NCI-H1436 (cell line): ENCODE measurements around the gene PCIF1.
"Not testable (repeated sequence)": the region's sequence is repeated elsewhere in the genome, so short reads cannot be mapped to it uniquely, and the experiment has no call there.

Source experiments
- DNase-seq: peaks from one replicate; lab custom pipeline; 2025; lab: John Stamatoyannopoulos, UW

Gene PCIF1

DNA sequence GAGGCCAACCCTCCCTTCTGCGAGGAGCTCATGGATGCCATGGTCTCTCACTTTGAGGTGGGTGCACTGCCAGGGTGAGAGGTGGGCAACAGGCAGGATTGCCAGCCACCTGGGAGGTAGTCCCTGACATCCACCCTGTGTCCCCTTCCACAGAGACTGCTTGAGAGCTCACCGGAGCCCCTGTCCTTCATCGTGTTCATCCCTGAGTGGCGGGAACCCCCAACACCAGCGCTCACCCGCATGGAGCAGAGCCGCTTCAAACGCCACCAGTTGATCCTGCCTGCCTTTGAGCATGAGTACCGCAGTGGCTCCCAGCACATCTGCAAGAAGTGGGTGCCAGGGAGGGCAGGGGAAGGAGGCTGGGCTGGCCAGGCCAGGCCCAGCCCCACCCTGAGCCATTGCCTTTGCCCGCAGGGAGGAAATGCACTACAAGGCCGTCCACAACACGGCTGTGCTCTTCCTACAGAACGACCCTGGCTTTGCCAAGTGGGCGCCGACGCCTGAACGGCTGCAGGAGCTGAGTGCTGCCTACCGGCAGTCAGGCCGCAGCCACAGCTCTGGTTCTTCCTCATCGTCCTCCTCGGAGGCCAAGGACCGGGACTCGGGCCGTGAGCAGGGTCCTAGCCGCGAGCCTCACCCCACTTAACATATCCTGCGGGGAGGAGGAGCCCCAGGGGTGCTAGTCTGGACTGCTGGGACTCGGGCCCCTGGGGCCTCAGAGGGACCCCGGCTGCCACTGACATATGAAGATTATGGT, 12.8 kb downstream of the PCIF1 start:
- no peak for DNase-seq

DNA sequence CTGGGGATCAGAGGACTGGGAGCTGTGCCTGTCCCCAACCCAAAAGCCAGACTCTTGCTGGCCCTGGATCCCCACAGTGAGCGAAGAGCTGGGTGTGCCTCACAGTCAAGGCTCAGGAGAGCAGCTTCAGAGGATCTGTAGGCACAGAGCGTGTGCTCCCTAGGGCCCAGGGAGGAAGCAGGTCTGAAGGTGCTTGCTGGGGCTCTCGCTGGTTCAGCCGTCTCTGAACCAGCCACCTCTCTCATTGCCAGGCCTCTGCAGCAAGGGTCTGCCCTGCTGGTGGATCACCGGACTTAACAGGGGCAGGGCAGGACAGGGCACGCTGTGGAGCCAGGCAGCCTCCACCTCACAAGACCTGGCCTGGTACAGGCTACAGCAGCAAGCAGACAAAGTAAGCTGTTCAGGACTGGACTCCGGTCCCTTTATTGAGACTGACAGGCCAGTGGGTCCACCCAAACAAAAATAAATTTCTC, 13.8 kb downstream of the PCIF1 start:
- DNase-seq: no peak

DNA sequence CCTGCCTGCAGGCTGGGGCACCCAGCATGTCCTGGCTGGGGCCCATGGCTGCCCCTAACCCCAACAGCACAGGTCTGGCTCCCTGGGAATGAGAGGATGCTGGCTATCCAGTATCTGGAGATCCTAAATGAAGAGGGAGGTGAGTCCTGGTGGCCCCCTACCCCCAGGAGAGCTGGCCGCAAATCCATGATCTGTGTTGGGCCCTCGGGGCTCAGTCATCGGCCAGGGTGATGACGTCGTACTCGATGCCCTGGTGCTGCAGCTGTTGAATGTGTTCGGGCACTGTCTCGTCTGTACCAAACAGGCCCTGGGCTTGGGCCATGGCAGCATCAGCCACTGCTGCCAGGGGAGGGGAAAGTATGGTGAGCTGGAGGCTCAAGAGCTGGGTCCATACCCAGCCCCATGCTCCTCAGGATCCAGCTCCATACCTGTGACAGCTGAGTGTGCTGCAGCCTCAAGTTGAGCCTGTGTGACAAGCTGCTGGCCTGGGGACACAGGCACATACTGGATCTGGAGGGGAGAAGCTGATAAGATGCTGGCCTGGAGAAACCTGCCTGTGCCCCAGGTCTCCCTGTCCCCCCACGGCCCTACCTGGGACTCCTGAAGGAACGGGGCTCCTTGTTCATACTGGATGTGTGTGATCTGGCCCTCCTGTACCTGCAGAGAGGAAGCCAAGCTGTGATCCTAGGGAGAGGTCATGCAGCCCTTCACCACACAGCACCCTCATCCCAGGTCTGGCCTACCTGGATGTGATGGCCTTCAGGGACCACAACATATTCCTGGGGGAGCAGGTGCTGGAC, 14.5 kb downstream of the PCIF1 start:
- no peak for DNase-seq

DNA sequence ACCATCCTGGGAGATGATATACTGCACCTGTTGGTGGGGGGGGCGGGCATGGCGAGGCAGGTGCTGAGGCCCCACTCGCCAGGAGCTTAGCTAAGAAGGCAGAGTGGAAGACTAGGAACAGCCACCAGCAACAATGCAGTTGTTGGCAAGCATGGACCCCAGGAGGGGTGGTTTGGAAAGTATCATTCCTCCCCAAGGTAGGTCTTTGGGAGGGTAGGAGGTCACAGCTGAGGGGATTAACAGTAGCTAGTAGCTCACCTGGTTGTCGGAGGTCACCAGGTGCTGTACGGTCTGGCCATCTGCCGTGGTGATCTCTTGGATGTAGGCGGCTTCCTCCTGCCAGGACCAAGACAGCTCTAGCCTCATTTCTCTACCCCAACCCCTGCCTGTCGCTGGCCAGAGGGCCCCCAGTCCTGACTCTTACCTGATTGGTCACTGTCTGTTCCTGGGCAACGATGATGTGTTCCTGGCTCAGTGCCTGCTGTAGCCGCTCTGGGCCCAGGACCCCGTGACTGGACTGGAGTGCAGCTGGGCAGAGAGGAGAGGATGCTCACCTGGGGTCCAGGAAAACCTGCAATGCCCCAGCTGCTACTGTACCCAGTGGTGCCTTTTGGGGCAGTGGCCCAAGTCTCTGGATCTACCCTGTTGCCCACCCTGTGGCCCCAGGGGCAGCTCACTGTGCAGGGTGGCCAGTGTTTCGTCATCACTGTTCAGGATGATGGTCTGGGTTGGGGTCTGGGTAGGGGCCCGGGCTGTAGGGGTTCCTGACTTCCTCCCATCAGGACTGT, 15.3 kb downstream of the PCIF1 start:
- DNase-seq: no peak

DNA sequence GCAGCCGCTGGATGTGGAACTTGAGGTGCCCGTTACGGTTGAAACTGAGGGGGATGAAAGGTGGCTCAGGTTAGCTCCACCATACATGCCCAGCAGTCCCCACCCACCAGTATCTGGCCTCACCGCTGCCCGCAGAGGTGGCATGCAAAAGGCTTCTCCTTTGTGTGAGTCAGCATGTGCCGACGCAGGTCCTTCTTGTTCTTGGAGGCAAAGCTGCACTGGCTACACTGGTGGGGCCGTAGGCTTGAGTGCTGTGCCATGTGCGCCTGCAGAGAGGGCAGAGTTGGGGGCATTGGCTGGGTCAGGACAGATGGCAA, 15.8 kb downstream of the PCIF1 start:
- DNase-seq: no peak

DNA sequence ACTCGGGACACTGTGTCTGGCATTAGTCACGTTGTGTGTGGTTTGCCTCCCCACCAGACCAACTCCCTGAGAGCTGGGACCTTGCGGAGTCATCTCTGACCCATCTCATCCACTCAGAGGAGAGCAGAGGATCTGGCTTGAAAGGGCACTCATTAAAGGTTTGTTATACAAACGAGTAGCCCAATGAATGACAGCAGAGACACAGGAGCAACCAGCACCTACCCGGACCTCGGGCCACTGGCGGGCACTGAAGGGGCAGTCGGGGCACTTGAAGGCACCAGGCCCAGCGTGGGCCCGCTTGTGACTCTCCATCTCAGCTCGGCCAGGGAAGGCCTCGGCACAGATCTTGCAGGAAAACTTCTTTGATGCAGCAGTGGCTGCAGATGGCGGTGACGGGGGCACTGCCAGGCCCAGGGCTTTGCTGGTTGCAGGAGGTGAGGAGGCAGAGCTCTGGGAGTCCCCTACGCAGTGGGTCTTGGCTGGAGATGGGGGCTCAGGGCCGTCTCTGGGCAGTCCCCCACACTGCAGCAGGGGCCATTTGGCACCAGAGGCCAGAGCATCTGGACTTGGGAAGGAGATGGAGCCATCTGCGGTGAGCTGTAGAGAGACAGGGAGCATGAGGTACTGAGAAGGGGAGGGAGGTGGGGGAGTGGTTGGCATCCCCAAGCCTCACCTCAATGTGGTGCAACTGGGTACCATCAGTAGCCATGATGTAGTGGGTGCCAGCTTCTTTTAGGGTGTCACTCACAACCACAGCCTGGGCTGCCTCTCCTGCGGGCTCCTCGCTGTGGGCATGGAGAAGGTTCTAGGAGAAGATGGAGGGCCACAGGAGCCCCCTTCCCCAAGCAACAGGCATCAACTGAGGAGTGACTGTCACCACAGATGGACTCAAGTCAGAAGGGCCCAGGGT, 17.7 kb downstream of the PCIF1 start:
- DNase-seq: no peak

DNA sequence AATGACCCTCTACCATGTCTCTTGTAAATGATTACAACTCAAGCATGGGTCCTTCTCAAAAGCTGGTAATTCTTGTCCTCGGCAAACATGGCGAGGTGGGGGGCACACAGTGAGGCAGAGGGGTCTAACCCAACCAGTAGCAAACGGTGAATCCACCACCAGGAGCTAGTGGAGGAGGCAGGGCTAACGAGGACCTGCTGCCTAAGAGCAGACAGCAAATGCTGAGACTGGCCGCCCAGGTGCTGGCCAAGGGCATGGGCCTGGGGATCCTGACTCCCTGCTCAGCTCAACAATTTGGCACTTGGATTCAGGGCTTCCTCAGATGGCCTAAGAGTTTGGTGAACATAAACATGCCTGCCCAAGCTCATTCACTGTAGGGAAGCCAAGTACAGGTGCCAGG, 18.4 kb downstream of the PCIF1 start:
- DNase-seq: no peak

DNA sequence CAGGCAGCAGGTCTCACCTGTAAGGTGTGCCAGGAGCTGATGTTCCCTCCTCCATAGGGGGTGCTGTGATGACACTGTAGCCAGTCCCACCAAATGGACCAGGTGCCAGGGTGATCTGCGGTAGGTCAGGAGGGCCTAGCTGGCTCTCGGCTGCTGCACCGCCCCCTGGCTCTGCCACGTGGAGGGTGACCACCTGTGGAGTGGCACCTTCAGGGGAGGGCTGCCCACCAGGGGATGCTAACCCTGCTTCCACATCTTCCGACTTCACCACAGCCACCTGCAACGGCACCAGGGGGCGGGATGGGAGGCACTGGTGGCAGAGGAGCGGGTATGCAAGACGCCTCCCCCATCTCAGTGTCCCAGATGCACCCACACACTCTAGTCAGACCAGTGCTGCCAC, 19.2 kb downstream of the PCIF1 start:
- no peak for DNase-seq

DNA sequence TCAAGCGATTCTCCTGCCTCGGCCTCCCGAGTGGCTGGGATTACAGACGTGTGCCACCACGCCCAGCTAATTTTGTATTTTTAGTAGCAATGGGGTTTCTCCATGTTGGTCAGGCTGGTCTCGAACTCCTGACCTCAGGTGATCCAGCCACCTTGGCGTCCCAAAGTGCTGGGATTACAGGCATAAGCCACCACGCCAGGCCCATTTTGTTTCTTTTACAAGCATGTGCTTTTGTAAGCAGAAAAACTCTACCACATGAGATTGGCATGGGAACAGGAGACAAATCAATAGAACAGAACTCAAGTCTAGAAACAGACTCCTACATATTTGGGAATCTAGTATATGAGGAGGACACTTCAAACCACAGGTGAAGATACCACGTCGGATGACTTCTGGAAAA, 21.8 kb downstream of the PCIF1 start:
- DNase-seq: not testable (repeated sequence)

DNA sequence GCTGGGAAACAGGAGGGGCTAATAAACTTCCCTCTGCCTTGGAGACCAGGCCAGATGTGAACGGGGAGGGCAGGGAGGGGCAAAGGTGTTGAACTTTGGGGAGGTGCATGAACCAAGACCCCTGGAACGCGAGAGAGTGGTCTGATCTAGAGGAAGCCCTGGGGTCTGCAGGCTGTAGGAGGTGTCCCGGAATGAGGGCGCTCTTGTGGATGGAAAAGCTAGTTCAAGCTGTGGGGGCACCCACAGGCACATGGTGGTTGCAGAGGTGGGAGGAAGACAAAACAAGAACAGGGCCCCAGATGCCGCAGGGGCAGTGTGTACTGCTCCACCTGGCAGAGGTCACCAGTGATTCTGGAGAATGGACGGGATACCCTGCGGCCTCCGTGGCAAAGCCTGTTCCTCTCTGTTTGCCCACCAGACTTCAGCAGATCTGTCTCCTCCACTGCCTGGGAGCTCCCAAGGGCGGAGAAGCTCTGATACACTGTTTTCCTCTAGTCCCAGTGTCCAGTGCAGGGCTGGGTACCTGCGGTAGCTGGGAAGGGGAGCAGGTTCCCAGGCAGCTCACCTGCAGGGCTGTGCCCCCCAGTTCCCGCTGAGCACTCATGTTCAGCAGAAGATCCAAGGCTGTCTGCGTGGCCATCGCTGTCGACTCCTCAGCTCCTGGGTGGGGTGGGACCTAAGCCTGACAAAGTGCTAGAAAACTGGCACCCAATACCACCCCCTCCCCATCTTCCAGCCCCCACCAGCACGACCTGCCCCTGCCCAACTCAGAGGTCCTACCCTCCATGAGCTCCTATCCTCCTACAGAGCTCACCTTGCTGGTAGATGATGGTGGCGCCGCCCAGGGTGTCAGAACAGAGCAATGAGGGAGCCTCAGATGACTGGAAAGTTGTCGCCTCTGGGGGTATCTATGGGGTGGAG, 22.8 kb downstream of the PCIF1 start:
- DNase-seq: no peak

DNA sequence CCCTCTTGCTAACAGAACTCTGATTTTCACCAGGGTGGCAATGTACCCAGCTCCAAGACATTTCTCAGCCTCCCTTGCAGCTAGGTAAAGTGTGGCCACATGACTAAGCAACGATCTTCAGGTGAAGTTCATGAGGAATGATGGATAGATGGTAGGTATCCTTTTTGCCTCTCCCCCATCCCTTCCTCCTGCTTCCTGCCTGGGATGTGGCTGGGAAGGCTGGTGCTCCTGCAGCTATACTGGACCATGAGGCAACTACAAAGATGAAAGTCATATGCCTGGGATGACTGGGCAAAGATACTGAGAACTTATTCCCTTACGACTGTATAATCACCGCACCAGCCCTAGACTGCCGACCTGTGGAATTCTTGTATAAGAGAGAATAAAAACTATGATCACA, 24.1 kb downstream of the PCIF1 start:
- DNase-seq: no peak

DNA sequence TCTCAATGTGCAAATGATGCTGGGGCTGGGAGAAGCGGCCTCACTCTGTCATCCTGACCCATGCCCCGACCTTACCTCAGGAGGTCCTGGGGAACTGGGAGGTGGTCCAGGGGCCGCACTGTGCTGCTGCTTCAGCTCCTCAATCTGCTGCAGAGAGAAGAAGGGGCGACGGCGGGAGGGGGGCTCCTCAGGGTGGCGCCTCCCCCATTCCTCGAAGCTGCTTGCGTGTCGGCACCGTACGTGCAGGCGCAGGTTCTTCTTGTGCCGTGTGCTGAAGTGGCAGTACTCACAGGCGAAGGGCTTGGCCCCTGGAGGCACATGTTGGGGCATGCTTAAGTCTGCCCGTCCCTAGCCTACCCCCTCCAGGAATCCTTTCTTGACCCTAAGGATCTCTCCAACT, 24.6 kb downstream of the PCIF1 start:
- DNase-seq: no peak

DNA sequence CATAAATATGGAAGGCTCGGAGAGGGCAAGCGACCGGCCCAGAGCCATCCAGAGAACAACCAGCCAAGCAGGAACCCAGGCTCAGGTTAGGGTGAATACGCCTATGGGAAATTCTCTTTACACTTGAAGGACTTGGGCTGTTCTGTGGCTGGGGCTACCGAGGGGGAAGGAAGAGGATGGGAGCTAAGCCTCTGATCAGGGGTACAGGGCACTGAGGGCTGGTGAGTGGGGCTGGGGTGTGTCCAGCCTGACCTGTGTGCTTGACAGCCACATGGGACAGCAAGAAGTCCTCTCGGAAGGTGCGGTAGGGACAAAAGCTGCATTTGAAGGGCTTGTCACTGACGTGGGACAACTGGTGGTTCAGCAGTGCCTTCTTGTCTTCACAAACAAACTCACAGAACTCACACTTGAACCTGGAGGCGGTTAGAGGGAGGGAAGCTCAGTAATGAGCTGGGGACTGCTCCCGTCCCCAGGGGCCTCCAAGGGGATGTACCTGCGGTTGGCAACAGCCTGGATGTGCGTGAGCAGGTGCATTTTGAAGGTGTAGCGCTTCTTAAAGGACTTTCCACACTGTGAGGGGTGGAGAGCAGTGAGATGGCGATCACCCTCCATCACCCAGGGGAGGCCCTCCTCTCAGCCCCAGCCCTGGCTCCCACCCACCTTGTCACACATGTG, 25.6 kb downstream of the PCIF1 start:
- no peak for DNase-seq

DNA sequence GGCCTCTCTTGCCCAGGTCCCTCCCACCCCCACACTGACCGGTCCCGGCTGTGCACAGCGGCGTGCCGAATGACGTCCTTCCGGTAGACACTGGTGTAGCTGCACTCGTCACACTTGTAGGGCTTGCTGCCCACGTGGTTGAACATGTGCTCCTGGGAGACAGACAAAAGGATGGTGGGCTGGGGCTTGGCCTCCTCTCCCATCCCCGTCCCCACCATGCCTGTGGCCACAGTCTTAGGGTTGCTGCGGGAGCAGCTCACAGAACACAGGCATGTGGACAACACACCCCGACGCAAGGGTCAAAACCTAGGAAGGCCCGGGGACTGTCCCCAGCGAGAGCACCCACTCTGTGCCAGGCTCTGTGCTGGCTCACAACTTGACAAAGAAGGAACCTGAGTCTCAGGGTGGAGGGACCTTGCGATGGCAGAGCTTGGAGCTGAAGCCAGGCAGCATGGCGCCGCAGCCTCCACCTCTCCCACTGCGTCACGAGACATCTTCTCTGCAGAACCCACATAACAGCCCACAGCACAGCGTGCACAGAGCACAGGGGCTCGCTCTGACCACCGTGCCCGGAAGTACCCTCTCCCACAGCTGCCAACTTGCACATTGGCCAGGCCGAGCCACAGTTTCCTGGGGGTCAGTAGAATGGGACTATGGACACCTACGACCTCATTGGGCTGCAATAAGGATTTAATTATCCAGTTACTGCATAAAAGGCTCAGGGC, 27.7 kb downstream of the PCIF1 start:
- DNase-seq: no peak

DNA sequence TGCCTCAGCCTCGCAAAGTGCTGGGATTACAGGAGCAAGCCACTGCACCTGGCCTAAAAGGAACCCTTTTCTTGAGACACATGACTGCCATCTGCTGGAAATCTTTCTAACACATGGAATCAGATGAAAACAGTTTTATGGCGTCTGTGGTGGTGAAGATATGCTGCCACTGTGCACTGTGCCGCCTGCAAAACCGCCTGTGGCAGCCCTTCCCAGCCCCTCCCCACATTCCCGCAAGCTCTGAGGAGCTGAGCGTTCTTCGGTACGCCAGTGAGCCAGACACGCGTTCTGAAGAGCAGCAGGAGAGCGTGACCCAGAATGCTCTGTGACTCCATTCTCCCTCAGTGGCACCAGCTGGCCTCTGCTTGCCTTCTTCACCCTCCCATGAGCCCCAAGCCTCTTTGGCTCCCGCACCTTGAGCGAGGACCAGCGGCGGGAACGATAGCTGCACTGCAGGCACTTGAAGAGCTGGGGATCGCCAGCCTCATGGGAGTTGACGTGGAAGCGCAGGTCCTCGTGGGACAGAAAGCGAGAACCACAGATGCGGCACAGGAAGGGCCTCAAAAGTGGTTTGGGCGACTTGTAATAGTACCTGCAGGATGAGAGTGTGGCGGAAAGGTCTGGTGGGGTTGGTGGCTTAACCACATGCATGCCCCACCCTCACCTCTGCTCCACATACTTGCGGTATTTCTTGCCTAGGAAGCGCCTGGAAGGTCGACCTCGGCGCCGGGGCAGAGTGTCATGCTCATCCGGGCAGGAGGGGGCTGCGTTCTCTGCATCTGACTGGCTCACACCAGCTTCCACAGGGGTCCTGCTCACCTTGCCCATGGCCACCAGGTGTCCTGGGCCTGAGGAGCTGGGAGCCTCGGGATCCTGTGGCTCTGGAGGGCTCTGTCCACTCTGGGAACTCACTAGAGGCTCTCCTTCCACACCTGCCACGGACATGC, 28.8 kb downstream of the PCIF1 start:
- peak; percentile 23 for DNase-seq

DNA sequence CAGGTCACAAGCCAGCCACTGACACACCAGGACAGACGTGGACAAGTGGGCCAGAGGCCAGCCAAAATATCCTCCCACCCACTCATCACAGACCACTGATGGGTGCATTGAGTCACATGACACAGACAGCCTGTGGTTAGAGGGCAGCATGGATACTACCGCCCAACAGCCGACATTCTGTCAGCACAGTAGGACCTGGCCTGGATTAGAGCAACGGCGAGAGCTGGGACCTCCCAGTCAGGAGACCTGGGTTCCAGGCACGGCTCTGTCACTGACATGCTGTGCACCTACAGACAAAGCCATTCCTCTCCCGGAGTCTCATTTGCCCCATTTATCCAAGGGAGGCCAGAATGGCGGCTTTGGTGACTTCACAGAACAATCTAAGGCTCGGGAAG, 29.5 kb downstream of the PCIF1 start:
- no peak for DNase-seq

DNA sequence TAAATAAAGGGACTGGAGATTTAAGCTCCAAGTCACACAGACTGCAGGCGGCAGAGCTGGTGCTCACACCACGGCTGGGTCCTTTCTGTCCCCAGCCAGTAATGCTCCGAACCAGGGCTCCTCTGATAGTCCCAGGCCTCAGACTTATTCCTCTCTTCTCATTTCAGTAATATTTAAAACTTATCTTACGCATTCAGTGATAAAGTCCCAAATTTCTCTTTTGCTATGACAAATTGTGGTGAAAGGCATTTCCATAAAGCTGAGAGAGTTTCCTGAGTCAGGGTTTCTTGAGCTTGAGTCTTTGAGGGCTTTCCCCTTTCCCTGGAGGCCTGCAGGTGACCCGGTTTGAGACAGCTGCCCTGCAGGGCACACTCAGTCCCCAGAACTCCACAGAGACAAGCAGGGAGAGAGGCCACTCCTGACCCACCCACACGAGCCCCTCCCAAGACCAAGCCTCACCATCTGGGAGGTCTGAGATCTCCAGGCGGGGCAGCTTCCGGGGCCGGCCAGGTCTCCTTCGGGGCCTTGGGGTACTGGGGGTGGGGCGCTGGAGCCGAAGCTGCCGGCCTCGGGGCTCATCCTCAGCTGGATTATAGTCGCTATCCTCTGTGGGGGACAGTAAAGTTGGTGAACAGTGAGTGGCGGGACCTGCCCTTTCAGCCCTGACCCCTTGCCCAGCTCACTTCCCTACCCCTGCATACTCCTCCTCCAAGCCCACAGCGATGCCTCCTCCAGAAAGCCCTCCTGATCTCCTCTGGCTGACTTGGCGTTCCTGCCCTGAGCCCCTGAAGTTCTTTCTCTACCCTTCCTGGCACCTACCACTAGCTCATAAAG, 30.9 kb downstream of the PCIF1 start:
- DNase-seq: no peak
